ENCODE data around the gene ZBTB44.
"Not testable (repeated sequence)": the region's sequence is repeated elsewhere in the genome, so short reads cannot be mapped to it uniquely, and the experiment has no call there.

Gene ZBTB44

DNA sequence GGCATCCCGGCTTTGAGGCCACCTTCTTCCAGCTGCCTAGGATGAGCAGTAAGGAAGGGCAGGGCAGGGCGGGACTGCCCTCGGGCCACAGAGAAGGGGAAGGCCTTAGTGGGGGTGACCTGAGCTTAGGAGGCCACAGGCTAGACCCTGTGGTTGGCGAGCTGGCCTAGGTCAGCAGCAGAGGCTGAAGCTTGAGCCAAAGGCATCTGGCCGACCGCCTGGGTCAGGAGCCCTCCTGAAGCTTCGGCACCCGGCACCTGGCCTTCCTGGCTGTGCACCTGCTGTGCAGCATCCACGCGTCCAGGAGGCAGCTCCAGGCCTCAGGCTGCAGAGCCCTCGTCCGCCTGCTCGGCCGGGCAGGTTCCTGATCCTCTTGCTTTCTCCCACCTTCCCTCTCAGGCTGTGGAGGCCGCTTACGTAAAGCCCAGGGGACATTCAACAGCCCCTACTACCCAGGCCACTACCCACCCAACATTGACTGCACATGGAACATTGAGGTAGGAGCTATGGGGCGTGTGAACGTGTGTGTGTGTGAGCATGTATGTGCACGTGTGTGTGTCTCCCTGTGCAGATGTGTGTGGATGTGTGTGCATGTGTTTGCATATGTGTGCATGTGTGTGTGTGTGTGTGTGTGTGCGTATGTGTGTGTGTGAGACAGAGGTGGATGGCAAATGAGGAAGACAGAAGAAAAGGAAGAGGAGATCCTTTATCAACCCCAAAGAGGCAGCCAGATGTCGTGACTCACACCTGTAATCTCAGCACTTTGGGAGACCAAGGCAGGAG, 120.3 kb downstream of the ZBTB44 start:
- DNase-seq: no peak

DNA sequence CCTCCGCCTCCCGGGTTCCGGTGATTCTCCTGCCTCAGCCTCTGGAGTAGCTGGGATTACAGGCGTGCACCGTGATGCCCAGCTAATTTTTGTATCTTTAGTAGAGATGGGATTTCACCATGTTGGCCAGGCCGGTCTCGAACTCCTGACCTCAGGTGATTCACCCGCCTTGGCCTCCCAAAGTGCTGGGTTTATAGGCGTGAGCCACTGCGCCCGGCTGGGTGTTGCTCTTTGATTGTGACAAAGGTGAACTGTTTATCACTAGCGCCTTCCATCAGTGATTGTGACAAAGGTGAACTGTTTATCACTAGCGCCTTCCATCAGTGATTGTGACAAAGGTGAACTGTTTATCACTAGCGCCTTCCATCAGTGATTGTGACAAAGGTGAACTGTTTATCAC, 121.2 kb downstream of the ZBTB44 start:
- not testable (repeated sequence) for DNase-seq

DNA sequence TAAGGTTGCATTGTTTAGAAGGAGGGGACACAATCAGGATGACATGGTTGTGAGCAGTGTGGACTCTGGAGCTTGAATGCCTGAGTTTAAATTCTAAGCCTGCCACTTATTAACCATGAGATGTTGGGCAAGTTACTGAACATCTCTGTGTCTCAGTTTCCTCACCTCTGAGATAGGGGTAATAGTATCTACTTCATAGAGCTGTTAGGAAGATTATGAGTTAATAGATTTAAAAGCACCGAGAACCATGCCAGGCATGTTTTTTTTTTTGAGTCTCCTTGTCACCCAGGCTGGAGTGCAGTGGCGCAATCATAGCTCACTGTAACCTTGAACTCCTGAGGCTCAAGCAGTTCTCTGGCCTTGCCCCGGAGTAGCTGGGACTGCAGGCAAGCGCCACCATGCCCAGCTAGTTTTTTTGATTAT, 121.9 kb downstream of the ZBTB44 start:
- DNase-seq: no peak

DNA sequence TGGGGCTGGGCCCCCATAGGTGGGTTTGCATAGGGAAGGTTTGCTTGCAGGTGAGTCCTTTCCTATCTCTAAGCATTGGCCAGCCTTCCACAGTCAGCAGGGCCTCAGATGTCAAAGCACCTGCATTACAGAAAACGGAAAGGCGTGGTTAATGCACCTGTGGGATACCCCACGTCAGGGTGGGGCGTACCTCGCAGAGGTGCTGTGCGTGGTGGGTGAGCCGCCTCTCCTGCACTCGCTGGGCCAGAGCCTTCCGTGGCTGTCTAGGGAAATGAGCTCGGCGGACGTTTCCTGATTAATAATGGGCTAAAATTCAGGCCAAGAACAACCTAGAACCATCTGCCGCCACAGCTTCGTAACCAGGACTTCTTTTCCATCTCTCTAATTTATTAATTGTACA, 122.8 kb downstream of the ZBTB44 start:
- no peak for DNase-seq

DNA sequence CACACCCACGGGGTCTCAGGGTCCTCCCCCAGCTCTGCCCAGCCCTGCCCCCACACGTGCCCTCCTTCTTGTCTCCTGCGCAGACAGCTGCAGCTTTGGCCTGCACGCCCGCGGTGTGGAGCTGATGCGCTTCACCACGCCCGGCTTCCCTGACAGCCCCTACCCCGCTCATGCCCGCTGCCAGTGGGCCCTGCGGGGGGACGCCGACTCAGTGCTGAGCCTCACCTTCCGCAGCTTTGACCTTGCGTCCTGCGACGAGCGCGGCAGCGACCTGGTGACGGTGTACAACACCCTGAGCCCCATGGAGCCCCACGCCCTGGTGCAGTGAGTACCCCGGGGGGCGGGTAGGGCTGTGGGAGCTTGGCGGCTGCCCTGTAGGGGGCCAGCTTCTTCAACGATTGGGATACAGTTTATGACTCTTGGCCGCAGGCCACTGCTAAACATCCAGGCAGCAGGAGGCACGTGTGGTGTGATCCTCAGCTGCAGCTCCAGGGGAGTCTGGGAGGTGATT, 124.3 kb downstream of the ZBTB44 start:
- DNase-seq: no peak

DNA sequence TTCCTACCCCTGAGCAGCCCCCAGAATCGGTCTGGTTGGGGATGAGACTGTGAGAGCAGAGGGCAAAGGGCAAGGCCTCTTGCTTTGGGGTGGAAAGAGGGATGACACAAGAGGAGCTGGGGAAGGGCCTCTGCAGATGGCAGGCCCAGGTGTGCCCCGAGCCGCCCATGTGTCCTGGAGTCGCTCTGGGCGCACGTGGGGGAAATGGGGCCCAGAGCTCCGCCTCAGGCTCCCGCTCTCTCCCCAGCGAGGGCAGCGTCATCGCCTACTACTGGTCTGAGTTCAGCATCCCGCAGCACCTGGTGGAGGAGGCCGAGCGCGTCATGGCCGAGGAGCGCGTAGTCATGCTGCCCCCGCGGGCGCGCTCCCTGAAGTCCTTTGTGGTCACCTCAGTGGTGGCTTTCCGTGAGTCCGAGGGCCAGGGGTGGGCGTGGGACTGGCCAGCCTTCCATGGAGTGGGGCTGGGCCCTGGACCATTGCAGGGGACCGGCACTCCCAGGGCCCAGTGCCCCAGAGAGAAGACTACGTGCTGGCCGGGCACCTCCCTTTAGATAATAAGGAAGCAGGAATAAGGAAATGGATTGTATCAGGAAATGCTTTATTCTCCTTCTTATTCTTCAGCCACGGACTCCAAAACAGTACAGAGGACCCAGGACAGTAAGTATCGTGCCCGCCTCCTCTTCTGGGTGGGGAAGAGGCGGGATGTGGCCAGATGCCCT, 125.1 kb downstream of the ZBTB44 start:
- DNase-seq: no peak

DNA sequence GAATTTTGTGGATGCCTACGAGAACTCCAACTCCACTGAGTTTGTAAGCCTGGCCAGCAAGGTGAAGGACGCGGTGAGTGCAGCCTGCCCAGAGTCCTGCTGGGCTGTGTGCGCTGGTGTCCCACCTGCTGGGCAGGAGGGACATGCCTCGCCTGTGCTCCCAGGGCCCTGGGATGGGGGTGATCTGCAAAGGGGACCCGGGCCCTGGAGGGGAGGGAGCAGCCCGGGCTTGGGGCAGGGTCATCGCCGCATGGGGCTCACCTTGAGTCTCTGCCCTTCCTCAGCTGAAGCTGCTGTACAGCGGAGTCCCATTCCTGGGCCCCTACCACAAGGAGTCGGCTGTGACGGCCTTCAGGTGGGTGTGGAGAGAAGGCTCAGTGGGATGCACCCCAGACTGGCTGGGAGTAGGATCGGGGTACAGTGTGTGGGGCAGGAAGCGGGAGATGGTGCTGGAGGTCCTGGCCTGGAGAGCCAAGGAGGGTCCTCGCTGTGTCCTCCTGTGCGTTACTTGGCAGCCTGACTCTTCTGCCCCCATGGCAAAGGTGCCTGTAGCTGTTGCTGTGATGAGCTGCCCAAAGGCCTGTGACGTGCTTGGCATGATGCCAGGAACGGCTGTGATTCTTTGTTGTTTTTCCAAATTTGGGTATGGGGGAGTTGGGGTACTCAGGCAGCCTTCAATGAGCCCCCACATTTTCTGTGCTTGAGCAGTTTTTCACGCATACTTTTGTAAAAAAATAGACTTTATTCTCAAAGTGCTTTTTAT, 126.0 kb downstream of the ZBTB44 start:
- DNase-seq: no peak

DNA sequence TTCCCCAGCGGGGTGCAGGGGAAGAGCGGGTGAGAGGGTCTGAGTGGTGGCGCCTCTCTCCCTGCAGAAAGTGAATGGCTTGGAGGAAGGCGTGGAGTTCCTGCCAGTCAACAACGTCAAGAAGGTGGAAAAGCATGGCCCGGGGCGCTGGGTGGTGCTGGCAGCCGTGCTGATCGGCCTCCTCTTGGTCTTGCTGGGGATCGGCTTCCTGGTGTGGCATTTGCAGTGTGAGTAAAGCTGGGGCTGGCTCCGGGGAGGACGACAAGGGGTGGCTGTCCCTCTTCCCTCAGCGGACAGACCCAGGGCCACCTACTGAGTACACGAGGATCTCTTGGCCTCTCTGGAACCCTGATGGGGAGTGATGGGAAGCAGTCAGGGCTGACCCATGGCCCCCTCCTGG, 126.7 kb downstream of the ZBTB44 start:
- DNase-seq: no peak

DNA sequence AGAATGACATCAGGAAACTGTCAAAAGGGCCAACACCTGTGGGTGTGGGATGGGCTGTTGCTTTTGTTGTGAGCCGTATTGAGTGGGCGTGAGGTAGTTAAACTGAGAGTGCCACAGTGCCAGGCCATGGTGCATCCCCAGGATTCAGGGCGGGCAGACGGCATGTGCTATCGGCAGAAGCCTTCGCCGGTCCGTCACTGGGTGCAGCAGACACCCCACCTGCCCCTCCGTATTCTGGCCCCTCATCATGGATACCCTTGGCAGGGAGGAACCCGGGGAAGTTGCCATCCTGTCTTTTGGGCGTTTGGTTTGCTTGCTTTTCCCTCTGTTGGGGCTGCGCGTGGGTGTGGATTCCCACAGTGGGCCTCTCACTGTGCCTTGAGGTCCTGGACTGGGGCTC, 127.6 kb downstream of the ZBTB44 start:
- no peak for DNase-seq

DNA sequence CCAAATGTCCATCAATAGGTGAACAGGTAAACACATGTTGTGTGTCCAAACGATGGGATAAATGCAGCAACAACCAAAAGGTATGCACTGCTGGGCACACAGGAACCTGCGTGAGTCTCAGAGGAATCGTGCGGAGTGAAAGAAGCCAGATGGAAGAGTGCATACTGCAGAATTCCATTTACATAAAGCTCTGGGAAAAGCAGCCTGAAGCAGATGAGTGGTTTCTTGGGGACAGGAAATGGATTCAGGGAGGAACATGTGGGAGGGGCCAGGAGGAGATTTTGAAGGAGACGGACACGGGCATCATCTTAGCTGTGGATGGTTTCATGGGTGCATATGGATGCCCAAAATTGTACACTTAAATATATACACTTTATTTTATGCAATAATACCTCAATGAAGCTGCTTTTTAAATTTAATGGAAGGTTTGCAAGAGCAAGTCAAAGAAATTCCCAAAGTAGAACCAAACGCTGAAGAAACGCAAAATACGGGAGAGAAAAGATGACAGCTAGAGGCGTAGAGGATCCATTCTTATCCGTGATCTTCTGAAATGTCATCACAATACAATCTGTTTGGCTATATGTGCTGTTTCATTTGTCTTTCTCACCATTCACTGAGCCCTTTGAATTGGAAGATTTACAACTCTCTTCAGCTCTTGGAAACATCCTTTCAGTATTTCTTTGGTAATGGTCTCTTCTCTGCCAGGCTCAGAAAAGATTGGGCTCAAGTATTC, 130.7 kb downstream of the ZBTB44 start:
- no peak for DNase-seq

DNA sequence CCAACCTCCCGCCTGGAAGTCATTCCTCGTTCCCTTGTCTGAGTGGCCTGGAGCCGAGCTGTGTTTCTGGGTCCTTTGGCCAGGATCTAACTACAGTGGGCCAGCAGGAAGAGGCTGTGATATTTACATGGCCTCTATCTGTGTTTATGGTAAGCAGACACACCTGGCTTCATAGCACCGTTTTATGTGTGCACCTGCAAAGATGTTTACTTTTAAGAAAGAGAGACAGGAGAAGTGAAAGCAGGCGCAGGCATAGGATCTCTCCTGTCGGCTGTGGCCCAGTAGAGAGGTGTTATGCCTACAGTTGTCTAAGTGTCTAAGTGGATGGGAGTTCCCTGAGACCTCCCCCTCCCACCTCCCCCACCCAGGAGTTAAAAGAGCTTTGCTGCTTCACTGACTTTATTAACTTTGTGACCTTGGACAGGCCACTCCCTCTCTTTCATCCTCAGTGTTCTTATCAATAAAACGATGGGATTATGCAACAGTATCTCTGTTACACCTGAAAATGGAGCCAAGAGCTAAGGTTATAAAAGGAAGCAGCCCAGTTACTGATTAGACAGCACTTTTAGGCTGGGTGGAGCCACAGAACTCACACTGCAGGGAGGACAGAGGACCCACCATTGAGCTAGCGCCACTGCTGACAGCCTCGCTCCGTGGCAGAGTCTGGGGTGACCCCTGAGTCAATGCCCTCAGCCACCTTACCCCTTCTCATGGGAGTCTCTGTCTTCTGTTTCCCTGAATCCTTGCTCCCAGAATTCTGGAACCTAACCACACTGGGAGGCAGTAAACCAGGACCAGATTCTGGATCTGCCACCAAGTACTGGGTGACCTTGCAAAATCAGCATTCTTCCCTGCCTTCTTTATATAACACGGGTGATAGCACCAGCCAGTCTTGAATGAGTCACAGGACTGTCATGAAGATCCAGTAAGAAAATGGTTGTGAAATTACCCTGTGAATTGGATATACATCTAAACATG, 133.1 kb downstream of the ZBTB44 start:
- no peak for DNase-seq

DNA sequence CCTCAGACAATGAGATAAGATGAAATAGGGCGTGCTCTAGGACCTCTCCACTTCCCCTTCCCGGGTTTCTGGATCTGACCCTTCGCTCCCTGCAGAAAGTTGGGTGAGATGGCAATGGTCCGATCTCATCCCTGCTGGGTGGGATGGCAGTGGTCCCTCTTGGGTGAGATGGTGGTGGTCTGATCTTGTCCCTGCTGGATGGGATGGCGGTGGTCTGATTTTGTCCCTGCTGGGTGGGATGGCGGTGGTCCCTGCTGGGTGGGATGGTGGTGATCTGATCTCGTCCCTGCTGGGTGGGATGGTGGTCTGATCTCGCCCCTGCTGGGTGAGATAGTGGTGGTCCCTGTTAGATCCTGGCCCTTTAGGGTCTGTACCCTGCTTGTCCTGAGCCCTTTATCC, 133.8 kb downstream of the ZBTB44 start:
- no peak for DNase-seq

DNA sequence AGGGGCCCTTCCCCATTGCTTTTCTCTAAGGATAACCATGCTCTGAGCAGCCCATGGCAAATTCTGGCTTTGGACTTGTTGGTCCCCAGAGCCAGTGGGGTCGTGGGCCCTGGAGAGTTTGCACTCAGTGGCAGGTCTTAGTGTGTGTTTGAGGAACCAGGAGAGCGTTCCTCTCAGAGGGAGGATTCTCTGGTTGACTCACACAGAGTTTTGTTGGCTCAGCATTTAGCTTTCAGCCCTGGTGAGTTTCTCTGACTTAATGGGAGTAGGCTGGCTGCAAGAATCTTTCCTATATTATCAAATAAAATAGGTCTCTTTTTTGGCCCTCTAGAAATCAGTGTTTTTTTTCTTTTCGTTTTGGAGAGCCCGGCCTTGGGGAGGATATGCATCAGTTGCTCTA, 134.2 kb downstream of the ZBTB44 start:
- no peak for DNase-seq

DNA sequence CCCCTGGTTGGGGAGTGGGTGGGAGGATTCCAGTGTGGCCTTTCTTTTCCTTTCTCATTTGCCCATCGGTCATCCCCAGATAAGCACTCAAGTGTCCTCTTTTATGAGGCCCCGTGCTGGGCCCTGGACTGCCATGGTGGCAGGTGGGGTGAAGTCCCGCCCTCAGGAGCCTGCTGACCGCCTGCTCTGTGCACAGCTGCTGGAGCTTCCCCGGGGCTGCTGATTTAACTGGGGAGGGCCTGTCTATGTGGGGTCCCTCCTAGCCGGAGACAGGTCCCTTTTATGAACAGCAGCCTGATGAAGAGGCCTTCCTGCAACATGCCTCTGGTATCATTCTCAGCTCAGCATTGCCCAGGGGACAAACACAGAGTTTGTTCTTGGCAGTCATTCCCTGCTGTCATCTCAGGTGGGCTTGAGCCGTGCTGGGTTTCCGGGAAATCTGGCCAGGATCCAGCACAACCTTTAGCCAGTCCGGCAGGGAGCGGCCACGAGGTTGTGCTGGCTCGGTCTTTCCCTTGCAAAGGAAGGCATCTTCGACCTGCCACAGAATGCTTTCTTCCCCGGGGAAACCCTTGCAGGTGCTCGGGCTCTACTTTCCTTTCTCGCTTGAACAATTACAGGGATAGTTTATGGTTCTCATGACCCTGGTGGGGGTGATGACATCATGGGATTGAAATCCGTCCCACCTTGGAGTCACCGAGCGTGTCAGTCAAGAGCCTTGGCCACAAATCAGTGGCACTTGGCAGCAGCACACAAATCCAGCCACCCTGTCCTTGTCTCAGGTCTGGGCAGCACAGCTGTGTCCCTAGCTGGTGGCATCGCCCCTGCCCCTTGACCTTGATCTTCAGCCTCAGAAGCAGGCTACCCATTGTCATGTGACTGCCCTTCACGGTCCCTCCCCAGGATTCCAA, 135.1 kb downstream of the ZBTB44 start:
- no peak for DNase-seq

DNA sequence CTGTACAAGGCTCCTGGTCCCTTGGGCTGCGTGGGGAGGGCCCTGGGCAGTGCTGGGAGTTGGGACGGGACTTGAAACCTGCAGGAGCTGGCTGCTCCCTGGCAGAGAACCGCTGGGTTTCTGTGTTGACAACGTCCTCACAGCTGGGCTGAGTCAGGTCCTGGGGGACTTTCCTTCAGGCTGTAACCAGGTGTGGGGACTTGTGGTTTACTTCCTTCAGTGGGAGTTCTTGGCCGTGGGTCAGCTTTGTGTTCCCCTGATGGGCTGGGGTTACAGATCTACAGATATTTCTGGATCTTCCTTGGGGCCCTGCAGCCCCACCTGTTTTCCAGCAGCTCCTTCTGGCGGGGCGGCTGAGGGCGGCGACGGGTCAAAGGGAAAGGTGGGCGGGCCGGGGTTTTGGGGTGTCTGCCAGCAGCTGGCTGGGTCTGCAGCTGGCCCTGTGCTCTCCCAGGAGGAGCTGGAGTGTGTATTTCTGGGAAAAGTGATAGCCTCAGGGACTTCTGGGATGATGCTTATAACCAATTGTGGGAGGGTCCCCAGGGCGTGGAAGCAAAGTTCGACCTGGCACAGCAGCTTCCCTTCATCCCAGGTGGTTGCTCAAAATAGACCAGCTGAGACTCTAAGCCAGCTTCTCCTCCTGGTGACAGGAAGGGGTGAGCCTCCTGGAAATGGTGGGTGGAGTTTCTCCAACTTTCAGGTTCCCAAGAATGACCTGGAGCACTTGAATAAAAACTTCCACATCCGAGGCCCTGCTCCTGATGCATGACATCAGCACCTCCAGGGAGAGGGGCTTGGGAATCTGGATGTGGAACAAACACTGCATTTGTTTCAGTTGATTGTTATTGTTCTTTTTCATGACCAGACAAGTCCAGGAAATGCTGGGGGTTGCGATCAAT, 136.0 kb downstream of the ZBTB44 start:
- no peak for DNase-seq

DNA sequence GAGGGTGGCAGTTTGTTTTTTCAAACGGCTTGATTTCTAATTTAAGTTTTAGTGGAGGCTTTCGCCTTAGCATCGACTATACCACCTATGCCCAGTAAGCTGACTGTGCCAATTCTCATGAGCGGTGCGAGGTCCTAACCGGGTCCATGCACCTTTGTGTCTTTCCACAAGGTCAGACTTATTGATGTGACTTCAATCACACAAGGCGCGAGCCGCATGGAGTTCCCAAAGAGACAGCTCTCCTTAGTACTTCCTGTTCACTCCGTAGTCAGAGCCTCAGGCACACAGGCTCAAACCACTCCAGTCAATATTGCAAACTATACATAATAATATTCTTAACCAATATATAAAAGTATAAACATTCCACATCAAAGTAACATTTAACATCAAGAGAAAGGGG, 136.9 kb downstream of the ZBTB44 start:
- DNase-seq: no peak

All from stimulated activated CD8-positive, alpha-beta memory T cell treated with anti-CD3 and anti-CD28 coated beads, Interleukin-4, amount 100 ng/mL, for 48 hours (primary cell).